Measurements from ENCODE around the gene EIF6.

Gene EIF6

DNA sequence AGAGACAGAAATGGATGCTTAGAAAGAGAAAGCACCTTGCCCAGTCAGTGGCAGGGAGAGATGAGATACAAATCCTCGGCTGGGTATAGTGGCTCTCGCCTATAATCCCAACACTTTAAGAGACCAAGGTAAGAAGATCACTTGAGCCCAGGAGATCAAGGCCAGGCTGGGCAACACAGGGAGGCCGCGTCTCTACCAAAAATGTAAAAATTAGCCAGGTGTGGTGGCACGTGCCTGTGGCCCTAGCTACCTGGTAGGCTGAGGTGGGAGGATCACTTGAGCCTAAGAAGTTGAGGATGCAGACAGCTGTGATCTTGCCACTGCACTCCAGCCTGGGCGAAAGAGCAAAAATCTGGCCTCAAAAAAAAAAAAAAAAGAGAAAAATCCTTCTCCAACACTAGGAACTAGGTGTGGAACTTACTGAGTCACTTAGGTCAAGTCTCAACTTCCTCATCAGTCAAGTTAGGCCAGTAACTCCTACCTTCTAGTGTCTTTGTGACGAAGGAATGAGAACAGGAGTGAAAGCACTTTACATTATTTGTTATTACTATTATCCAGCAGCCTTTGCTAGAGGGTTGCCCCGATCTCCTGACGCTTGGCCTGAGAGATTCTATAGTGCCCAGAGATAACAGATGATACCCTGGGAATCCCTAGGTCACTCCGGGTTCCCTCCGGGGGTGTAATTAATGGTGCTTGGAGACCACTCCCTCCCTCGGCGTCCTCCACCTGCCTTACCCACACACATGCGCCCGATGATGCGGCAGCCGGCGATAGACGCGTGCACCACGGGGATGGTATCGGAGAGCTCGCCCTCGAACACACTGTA is 918 bp downstream of the EIF6 start:
- peak overlapping the region; percentile 89 for H3K27ac Mint-ChIP-seq
- no peaks in the 10 kb centered on the region for H3K9me3 Mint-ChIP-seq

DNA sequence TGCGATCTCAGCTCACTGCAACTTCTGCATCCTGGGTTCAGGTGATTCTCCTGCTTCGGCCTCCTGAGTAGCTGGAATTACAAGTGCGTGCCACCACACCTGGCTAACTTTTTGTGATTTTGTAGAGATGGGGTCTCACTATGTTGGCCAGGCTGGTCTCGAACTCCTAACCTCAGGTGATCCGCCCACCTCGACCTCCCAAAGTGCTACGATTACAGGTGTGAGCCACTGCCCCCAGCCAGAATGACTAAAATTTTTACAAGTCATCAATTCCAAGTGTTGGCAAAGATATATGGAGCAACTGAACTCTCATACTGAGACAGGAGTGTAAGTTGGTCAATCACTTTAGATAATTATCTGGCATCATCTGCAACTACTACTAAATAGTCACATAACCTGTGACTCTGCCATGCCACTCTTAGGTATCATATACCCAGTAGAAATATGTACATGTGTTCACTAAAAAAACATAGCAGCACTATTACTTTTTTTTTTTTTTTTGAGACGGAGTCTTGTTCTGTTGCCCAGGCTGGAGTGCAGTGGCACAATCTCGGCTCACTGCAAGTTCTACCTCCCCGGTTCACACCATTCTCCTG is 3.0 kb downstream of the EIF6 start:
- H3K36me3 Mint-ChIP-seq (ENCODE audit: low read depth): peaks cover 74% of the 10 kb centered on the region
- no peak overlapping the region for H3K4me3 Mint-ChIP-seq
- DNase-seq: no peak
- peaks cover 43% of the 10 kb centered on the region for H3K4me1 Mint-ChIP-seq (ENCODE audit: low read depth)
- no peaks in the 10 kb centered on the region for H3K27me3 Mint-ChIP-seq
- H3K27ac Mint-ChIP-seq: no peak overlapping the region
- no peaks in the 10 kb centered on the region for H3K9me3 Mint-ChIP-seq

More for the DNA sequence above, 918 bp downstream of the EIF6 start:
- Mint-ChIP-seq H3K4me3 (peak overlapping the region; percentile 83), H3K4me1 (ENCODE audit: low read depth) (peaks cover 39% of the 10 kb centered on the region), H3K27me3 (no peaks in the 10 kb centered on the region), H3K36me3 (ENCODE audit: low read depth) (peaks cover 57% of the 10 kb centered on the region)
- DNase-seq: no peak

GRCh38 chr20:35280523-35280922 is 4.0 kb downstream of the EIF6 start:
- no peaks in the 10 kb centered on the region for H3K9me3 Mint-ChIP-seq
- H3K4me1 Mint-ChIP-seq (ENCODE audit: low read depth): peaks cover 46% of the 10 kb centered on the region
- no peak overlapping the region for H3K4me3 Mint-ChIP-seq
- H3K27ac Mint-ChIP-seq: peak overlapping the region; percentile 90
- no peak for DNase-seq
- H3K36me3 Mint-ChIP-seq (ENCODE audit: low read depth): peaks cover 85% of the 10 kb centered on the region
- no peaks in the 10 kb centered on the region for H3K27me3 Mint-ChIP-seq

GRCh38 chr20:35279533-35280174 is 4.9 kb downstream of the EIF6 start:
- H3K4me3 Mint-ChIP-seq: no peak overlapping the region

DNA sequence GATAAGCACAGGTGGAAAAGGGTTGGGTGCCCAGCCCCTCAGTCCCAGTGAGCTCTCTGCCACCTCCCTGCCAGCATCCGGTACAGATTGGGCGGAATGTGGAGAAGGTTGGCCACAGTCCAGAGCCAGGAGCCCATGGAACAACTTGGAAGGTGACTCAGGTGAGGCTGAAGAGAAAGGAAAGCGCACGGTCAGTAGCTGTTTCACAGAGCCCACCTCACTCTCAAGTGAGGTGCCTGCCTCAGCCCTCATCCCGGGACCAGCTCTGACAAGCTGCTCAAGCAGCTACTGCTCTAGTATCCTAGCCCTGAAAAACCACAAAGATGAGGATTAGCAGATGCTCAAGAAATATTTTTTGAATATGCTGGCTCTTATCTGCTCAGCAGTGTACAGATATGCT is 5.5 kb downstream of the EIF6 start:
- peaks cover 39% of the 10 kb centered on the region for H3K4me1 Mint-ChIP-seq (ENCODE audit: low read depth)
- peak overlapping the region; percentile 90 for H3K27ac Mint-ChIP-seq
- peaks cover 89% of the 10 kb centered on the region for H3K36me3 Mint-ChIP-seq (ENCODE audit: low read depth)
- no peaks in the 10 kb centered on the region for H3K27me3 Mint-ChIP-seq
- no peaks in the 10 kb centered on the region for H3K9me3 Mint-ChIP-seq
- no peak for DNase-seq
- no peak overlapping the region for H3K4me3 Mint-ChIP-seq

More at GRCh38 chr20:35279533-35280174, 4.9 kb downstream of the EIF6 start:
- Mint-ChIP-seq H3K27me3 (no peaks in the 10 kb centered on the region), H3K36me3 (ENCODE audit: low read depth) (peaks cover 89% of the 10 kb centered on the region), H3K4me1 (ENCODE audit: low read depth) (peaks cover 39% of the 10 kb centered on the region), H3K27ac (peak overlapping the region; percentile 90), H3K9me3 (no peaks in the 10 kb centered on the region)
- DNase-seq: no peak

GRCh38 chr20:35277531-35278395 is 6.8 kb downstream of the EIF6 start, which contains the start of gene MMP24OS:
TSS of gene MMP24OS (minus strand) at chr20:35278122. CDS start at chr20:35277929, 193 bp downstream.
- peaks cover 90% of the 10 kb centered on the region for H3K36me3 Mint-ChIP-seq (ENCODE audit: low read depth)
- H3K27me3 Mint-ChIP-seq: no peaks in the 10 kb centered on the region
- peaks cover 29% of the 10 kb centered on the region for H3K4me1 Mint-ChIP-seq (ENCODE audit: low read depth)
- H3K4me3 Mint-ChIP-seq: peak within 1 kb of the TSS; percentile 97
- peak within 1 kb of the TSS; percentile 98 for H3K27ac Mint-ChIP-seq
- DNase-seq: peak; percentile 92
- no peaks in the 10 kb centered on the region for H3K9me3 Mint-ChIP-seq

GRCh38 chr20:35277127-35277526 is 7.4 kb downstream of the EIF6 start:
- Mint-ChIP-seq H3K36me3 (ENCODE audit: low read depth) (peaks cover 84% of the 10 kb centered on the region), H3K4me3 (peak overlapping the region; percentile 97)

DNA sequence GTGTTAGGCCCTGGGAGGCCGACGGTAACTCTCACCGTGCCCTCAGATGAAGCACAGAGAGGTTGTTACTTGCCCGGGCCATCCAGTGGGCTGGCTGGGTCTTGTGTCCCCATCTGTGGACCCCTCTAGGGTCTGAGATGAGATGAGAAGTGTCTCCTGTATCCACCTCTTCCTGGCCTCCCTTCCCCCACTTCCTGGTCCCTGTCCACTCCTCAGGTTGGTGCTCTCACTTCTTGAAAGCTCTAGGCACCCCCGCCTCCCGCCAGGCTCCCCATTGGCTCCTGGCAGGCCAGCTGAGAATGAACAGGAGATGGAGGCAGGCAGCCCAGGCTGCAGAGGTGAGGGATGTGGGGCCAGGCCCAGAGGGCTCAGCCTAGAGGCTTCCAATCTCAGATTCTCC is 8.2 kb downstream of the EIF6 start:
- H3K27ac Mint-ChIP-seq: peak overlapping the region; percentile 98
- H3K4me1 Mint-ChIP-seq (ENCODE audit: low read depth): peaks cover 17% of the 10 kb centered on the region
- H3K36me3 Mint-ChIP-seq (ENCODE audit: low read depth): peaks cover 83% of the 10 kb centered on the region
- DNase-seq: no peak
- peak overlapping the region; percentile 97 for H3K4me3 Mint-ChIP-seq
- no peaks in the 10 kb centered on the region for H3K27me3 Mint-ChIP-seq
- H3K9me3 Mint-ChIP-seq: no peaks in the 10 kb centered on the region

More at GRCh38 chr20:35277127-35277526, 7.4 kb downstream of the EIF6 start:
- Mint-ChIP-seq H3K27me3 (no peaks in the 10 kb centered on the region), H3K27ac (peak overlapping the region; percentile 98), H3K9me3 (no peaks in the 10 kb centered on the region), H3K4me1 (ENCODE audit: low read depth) (peaks cover 22% of the 10 kb centered on the region)
- DNase-seq: no peak

DNA sequence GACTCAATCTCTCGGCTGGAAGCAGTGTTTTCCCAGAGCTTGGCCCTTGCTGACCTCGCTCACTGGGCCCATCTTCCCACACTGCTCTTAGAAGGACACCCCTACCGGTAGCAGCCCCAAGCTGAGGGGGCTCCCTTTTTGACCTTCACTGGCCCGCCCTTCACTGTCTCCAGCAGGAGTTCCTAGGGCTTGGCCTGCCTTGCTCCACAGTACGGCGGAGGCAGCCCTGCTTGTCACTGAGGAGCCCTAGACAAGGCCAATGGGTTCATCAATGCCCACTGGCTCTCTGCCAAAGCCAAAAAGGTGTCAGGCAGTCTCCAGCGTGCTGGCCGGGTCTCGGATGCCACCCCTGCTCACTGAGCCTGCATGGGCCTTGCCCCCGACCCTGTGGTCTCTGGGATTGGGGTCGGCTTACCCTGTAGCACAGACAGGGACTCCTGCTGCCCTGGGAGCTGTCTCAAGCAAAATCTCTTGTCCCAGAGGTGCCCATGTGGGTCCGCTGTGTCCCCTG is 8.8 kb downstream of the EIF6 start:
- Mint-ChIP-seq H3K27me3 (no peaks in the 10 kb centered on the region), H3K36me3 (ENCODE audit: low read depth) (peaks cover 84% of the 10 kb centered on the region), H3K4me1 (ENCODE audit: low read depth) (peaks cover 17% of the 10 kb centered on the region), H3K9me3 (no peaks in the 10 kb centered on the region), H3K4me3 (peak overlapping the region; percentile 97), H3K27ac (peak overlapping the region; percentile 98)
- DNase-seq: no peak

DNA sequence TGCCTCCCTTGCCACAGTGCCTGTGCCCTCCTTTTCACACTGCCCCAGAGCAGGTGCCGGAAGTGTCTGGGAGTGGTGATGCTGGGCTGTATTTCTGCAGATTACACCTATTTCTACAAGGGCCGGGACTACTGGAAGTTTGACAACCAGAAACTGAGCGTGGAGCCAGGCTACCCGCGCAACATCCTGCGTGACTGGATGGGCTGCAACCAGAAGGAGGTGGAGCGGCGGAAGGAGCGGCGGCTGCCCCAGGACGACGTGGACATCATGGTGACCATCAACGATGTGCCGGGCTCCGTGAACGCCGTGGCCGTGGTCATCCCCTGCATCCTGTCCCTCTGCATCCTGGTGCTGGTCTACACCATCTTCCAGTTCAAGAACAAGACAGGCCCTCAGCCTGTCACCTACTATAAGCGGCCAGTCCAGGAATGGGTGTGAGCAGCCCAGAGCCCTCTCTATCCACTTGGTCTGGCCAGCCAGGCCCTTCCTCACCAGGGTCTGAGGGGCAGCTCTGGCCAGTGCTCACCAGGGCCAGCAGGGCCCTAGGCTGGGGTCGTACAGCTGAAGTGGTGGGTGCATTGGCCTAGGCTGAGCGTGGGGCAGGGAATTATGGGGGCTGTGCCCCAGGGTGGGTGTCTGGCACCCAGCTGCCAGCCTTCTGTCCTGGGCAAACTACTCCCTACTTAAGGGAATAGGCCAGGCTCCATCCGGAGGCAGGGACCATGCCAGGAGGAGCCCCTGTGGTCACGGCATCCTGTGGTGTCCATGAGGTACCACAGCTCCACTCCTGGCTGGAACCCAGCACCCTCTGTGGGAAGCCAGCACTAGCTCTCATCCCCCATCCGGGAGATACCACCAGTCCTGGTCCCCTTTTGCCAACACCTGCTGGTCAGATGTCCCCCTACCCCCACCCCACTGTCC is 10.1 kb downstream of the EIF6 start:
- Mint-ChIP-seq H3K4me1 (ENCODE audit: low read depth) (peaks cover 13% of the 10 kb centered on the region), H3K27me3 (no peaks in the 10 kb centered on the region), H3K36me3 (ENCODE audit: low read depth) (peaks cover 81% of the 10 kb centered on the region), H3K9me3 (no peaks in the 10 kb centered on the region), H3K4me3 (no peak overlapping the region), H3K27ac (peak overlapping the region; percentile 63)
- no peak for DNase-seq

- H3K4me1 Mint-ChIP-seq (ENCODE audit: low read depth): peaks cover 17% of the 10 kb centered on the region
- H3K27me3 Mint-ChIP-seq: no peaks in the 10 kb centered on the region
- no peak for DNase-seq
- peak overlapping the region; percentile 63 for H3K27ac Mint-ChIP-seq
- no peaks in the 10 kb centered on the region for H3K9me3 Mint-ChIP-seq
- H3K4me3 Mint-ChIP-seq: no peak overlapping the region
- H3K36me3 Mint-ChIP-seq (ENCODE audit: low read depth): peaks cover 78% of the 10 kb centered on the region
These were observed 11.0 kb downstream of the EIF6 start for GRCh38 chr20:35273449-35274171.

DNA sequence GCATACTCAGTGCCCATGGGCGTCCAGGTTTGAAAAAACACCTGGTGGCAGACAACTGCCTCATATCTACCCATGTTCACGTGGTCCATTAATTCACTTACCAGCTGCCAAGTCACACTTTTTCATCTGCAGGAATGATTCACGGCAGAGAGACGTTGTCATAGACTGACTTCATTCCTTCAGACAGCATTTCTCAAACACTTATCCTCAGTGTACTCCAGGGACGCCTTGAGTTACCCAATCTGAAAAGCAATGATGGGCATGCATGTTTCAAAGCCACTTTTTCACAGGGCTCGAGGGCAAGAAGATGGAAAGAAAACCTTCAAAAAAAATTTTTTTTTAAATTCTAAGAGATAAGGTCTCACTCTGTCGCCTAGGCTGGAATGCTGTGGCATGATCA is 12.7 kb downstream of the EIF6 start:
- H3K9me3 Mint-ChIP-seq: no peaks in the 10 kb centered on the region
- H3K4me1 Mint-ChIP-seq (ENCODE audit: low read depth): peaks cover 14% of the 10 kb centered on the region
- no peak overlapping the region for H3K27ac Mint-ChIP-seq
- H3K36me3 Mint-ChIP-seq (ENCODE audit: low read depth): peaks cover 82% of the 10 kb centered on the region
- H3K27me3 Mint-ChIP-seq: no peaks in the 10 kb centered on the region
- DNase-seq: no peak
- H3K4me3 Mint-ChIP-seq: no peak overlapping the region
